Small intestine (tissue), 7 donors: ENCODE data around the gene BDKRB2. TPM values are rescaled to one million over a fixed set of nuclear protein-coding genes. Genes with fewer than 3 reads are reported as not detected.

Experiments used
- DNase-seq, 2 donors: peaks; one replicate each; pipeline versions ENCODE4 v3.0.0 to v3.0.0-alpha.2; 2013
- FAIRE-seq: peaks from 2 replicates; lab custom pipeline; 2012; peaks lifted over from hg19 to GRCh38; lab: Jason Lieb, UNC
- H3K27ac ChIP-seq, 3 donors: one replicate each; pipeline ENCODE4 v1.5.1; 2013; ENCODE audit warnings: low read length in 2 of 3, mild to moderate bottlenecking in 2 of 3, control low read depth in 1 of 3, inconsistent platforms in 1 of 3, low read depth in 1 of 3, moderate library complexity in 1 of 3
- H3K27me3 ChIP-seq, 3 donors: one replicate each; pipeline ENCODE4 v1.6.1; 2013; ENCODE audit warnings: low read length in 3 of 3, inconsistent platforms in 1 of 3; ENCODE audit not compliant: control insufficient read depth in 3 of 3, insufficient read depth in 3 of 3
- H3K36me3 ChIP-seq, 3 donors: one replicate each; pipeline ENCODE4 v1.6.1; 2013; ENCODE audit warnings: low read length in 3 of 3, inconsistent platforms in 1 of 3, low read depth in 1 of 3, mild to moderate bottlenecking in 1 of 3, moderate library complexity in 1 of 3; ENCODE audit not compliant: control insufficient read depth in 3 of 3, insufficient read depth in 2 of 3
- H3K4me1 ChIP-seq, 3 donors: one replicate each; pipeline ENCODE4 v1.6.1; 2013; ENCODE audit warnings: low read length in 2 of 3, inconsistent platforms in 1 of 3, low read depth in 1 of 3, mild to moderate bottlenecking in 1 of 3, moderate library complexity in 1 of 3; ENCODE audit not compliant: control insufficient read depth in 3 of 3, insufficient read depth in 2 of 3
- H3K4me3 ChIP-seq, 3 donors: one replicate each; pipeline ENCODE4 v1.5.1; 2013; ENCODE audit warnings: low read length in 3 of 3, control low read depth in 1 of 3, inconsistent platforms in 1 of 3, low read depth in 1 of 3, mild to moderate bottlenecking in 1 of 3, moderate library complexity in 1 of 3
- H3K9me3 ChIP-seq, 2 donors: one replicate each; pipeline ENCODE4 v1.6.1; 2013; ENCODE audit warnings: low read depth in 1 of 2, low read length in 1 of 2; ENCODE audit not compliant: control insufficient read depth in 2 of 2, insufficient read depth in 1 of 2
- WGBS, 3 donors: extraction: QIAGEN DNeasy Blood & Tissue Kit; methylation state at CpG; one replicate each; pipeline ENCODE4 v1.1.7; 2013; 5-methylcytosine and 5-hydroxymethylcytosine counted together
- polyA plus RNA-seq, 4 donors: library from polyadenylated mRNA; stranded (reverse) in 3 of 4; unstranded in 1 of 4; fragments of 200-250 nt in 3 of 4; fragments of 120-200 nt in 1 of 4; gene quantifications; one replicate each; pipeline versions ENCODE4 v1.2.1 to v1.2.3, GENCODE V29; 2013
- donor health status: healthy with polysubstance abuse.
- donor health status: control.
- donor health status: control.
- donor health status: Bipolar disorder and iron deficiency.
- donor health status: healthy.

BDKRB2 gene
- polyA plus RNA-seq, 4 donors: 1.3 to 8.2 (median 5.9) TPM

GRCh38 chr14:96231056-96231455 is 26.4 kb downstream of the BDKRB2 start:
- FAIRE-seq (no peak), DNase-seq (no peak)
- H3K9me3 ChIP-seq: peaks cover 0 to 14% of the 10 kb centered on the region in 2 donors
- 67 to 83% (median 82%) methylated on average over 4 of the region's 4 CpGs for whole genome bisulfite sequencing, 3 donors
- no peak overlapping the region for H3K27ac ChIP-seq
- H3K36me3 ChIP-seq: peaks cover 0 to 26% (median 0%) of the 10 kb centered on the region in 3 donors
- H3K27me3 ChIP-seq: no peaks in the 10 kb centered on the region
- peaks cover 0 to 17% (median 0%) of the 10 kb centered on the region in 3 donors for H3K4me1 ChIP-seq
- H3K4me3 ChIP-seq: no peak overlapping the region

GRCh38 chr14:96231526-96232130 is 27.0 kb downstream of the BDKRB2 start:
- no peak for FAIRE-seq
- H3K27me3 ChIP-seq: no peaks in the 10 kb centered on the region
- peaks cover 0 to 15% (median 0%) of the 10 kb centered on the region in 3 donors for H3K4me1 ChIP-seq
- H3K27ac ChIP-seq: no peak overlapping the region
- H3K36me3 ChIP-seq: peaks cover 0 to 28% (median 0%) of the 10 kb centered on the region in 3 donors
- WGBS, 3 donors: 73 to 88% (median 75%) methylated on average over 12 of the region's 12 CpGs
- H3K4me3 ChIP-seq: no peak overlapping the region
- no peak for DNase-seq
- peaks cover 0 to 14% of the 10 kb centered on the region in 2 donors for H3K9me3 ChIP-seq

DNA sequence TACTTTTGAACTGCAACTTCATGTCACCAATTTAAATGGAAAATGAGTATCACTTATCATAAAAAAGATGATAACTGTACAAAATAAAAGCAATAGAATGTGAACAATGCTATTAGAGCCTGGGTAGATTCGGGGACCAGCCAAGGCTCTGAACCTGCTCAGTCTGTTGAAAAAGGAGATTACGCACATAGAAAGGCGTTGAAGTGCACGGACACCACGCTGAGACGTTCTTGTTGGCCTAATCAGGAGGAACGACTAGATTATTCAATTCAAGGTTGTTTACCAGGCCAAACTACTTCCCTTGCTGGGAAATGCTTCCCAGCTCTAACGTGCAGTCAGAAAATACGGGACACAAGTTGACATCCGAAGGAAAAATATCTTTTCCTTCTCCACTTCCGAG is 27.9 kb downstream of the BDKRB2 start:
- no peak for FAIRE-seq
- H3K27ac ChIP-seq: no peak overlapping the region
- peaks cover 0 to 16% (median 0%) of the 10 kb centered on the region in 3 donors for H3K4me1 ChIP-seq
- no peaks in the 10 kb centered on the region for H3K27me3 ChIP-seq
- no peak for DNase-seq
- WGBS, 3 donors: 80 to 83% (median 83%) methylated on average over 11 of the region's 11 CpGs
- H3K9me3 ChIP-seq: peaks cover 0 to 14% of the 10 kb centered on the region in 2 donors
- H3K4me3 ChIP-seq: no peak overlapping the region
- peaks cover 0 to 30% (median 0%) of the 10 kb centered on the region in 3 donors for H3K36me3 ChIP-seq

GRCh38 chr14:96233661-96234060 is 29.0 kb downstream of the BDKRB2 start:
- WGBS, 3 donors: 65 to 78% (median 71%) methylated on average over 3 of the region's 3 CpGs
- Histone ChIP-seq H3K36me3 (peaks cover 0 to 31% (median 0%) of the 10 kb centered on the region in 3 donors), H3K27me3 (no peaks in the 10 kb centered on the region), H3K4me1 (peaks cover 0 to 25% (median 1%) of the 10 kb centered on the region in 3 donors), H3K4me3 (no peak overlapping the region), H3K9me3 (peaks cover 0 to 2% of the 10 kb centered on the region in 2 donors), H3K27ac (no peak overlapping the region)
- DNase-seq (no peak), FAIRE-seq (no peak)

DNA sequence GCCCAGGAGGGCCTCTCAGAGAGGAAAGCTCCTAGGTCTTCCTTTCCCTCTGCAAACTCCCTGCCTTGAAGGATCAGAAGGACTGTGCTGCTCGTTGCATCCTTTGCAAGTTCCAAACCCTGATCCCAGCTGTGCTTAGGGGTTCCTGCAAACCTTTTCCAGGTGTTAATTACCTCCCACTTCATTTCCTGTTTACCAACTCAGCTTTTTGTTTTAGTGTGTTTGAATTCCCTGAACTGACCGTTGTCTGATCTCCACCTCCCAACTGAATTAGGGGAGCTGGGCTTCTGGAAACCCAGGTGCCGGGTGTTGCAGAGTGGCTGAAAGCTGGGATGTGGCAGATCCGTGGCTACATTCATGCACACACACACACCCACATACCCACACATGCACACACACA is 30.8 kb downstream of the BDKRB2 start:
- FAIRE-seq: no peak
- Histone ChIP-seq H3K27ac (no peak overlapping the region), H3K4me1 (peaks cover 6 to 43% (median 7%) of the 10 kb centered on the region in 3 donors), H3K36me3 (peaks cover 0 to 40% (median 0%) of the 10 kb centered on the region in 3 donors), H3K9me3 (peaks cover 0 to 4% of the 10 kb centered on the region in 2 donors), H3K4me3 (no peak overlapping the region), H3K27me3 (no peaks in the 10 kb centered on the region)
- 42 to 48% (median 43%) methylated on average over 4 of the region's 4 CpGs for WGBS, 3 donors
- no peak for DNase-seq

DNA sequence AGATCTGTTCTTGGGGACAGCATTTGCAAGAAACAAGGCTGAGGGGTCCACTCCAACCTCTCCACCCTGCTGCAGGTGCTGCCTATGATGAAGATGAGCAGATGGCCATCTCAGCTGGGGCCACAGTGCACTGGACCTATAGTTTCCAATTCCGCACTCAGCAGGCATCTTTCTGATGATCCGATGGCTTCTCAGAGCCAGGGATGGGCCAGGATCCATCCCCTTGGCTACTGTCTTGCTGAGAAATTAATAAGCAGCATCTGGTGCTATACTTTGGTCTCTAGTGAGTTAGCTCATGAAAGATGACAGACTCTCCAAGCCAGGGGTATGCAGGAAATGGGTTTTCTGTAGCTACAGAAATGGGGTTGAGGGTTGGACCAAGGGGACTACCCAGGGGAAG is 33.0 kb downstream of the BDKRB2 start:
- DNase-seq: no peak
- Histone ChIP-seq H3K27ac (no peak overlapping the region), H3K4me3 (no peak overlapping the region), H3K4me1 (peaks cover 6 to 48% (median 9%) of the 10 kb centered on the region in 3 donors), H3K27me3 (no peaks in the 10 kb centered on the region), H3K9me3 (peaks cover 0 to 23% of the 10 kb centered on the region in 2 donors), H3K36me3 (peaks cover 0 to 62% (median 0%) of the 10 kb centered on the region in 3 donors)
- no peak for FAIRE-seq
- WGBS, 3 donors: 85 to 100% (median 97%) methylated on average over 2 of the region's 2 CpGs

DNA sequence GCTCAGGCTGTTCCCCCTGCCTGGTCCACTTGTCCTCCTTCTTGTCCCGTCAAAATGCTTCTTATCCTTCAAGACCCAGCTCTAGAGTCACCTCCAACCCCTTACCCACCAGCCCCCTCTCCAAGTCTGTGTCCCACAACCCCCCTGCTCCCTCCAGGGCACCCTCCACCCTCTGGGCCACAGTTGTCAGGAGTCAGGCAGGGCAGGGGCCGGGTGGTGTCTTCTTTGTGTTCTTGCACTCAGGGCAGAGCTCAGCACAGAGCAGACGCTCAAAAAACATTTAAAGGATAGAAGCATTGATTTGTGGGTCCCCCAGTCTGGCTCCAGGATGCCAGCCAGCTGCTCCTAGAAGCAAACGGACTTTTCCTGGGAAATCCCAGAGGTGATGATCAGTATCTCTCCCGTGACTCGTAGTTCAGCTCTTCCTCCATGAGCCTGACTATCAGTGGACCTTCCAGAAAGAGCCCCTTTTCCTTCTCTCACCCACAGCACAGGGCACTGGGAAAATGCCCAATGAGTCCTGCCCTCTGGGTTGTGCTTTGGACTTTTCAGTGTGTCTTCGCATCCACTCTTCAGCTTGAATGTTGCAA is 34.1 kb downstream of the BDKRB2 start:
- FAIRE-seq (no peak), DNase-seq (no peak)
- no peak overlapping the region for H3K4me3 ChIP-seq
- peaks cover 6 to 48% (median 9%) of the 10 kb centered on the region in 3 donors for H3K4me1 ChIP-seq
- H3K27ac ChIP-seq: peak overlapping the region; percentile 78 to 88 (median 81)
- H3K9me3 ChIP-seq: peaks cover 0 to 26% of the 10 kb centered on the region in 2 donors
- H3K36me3 ChIP-seq: peaks cover 0 to 60% (median 0%) of the 10 kb centered on the region in 3 donors
- WGBS, 3 donors: 54 to 65% (median 65%) methylated on average over 7 of the region's 7 CpGs
- no peaks in the 10 kb centered on the region for H3K27me3 ChIP-seq

DNA sequence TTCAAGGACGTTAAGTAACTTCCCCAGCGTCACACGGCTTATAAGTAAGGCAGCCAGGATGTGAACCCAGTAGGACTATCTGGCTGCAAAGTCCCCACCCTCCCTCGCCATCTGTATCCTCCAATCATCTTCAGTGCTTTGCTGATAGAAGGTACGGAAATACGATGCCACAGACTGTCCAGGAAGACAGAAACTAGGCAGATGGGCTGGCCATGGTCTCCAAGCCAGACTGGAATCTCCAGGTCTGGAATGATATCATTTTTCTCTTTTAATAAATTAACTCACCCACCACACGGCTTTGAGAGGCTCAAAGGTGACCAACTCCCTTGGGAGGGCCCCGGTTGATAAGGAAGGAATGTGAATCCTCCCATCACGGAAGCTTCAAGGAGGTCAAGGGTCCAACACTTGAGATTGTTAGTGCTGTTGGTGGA is 35.1 kb downstream of the BDKRB2 start:
- H3K36me3 ChIP-seq: peaks cover 0 to 60% (median 0%) of the 10 kb centered on the region in 3 donors
- WGBS, 3 donors: 8 to 53% (median 24%) methylated on average over 9 of the region's 9 CpGs

More for the DNA sequence above, 35.1 kb downstream of the BDKRB2 start:
- Histone ChIP-seq H3K27ac (peak overlapping the region; percentile 78 to 88 (median 81)), H3K4me1 (peaks cover 6 to 39% (median 9%) of the 10 kb centered on the region in 3 donors), H3K4me3 (no peak overlapping the region), H3K27me3 (no peaks in the 10 kb centered on the region), H3K9me3 (peaks cover 0 to 26% of the 10 kb centered on the region in 2 donors)
- DNase-seq (peak; percentile 95 to 99), FAIRE-seq (peak; percentile 51)
